Measurements from ENCODE around the gene CCNYL1. TPM values are rescaled to one million over a fixed set of nuclear protein-coding genes. Genes with fewer than 3 reads are reported as not detected.

CCNYL1 gene
- polyA plus RNA-seq, 3 donors, result 4.1 to 10.6 (median 4.6) TPM

DNA sequence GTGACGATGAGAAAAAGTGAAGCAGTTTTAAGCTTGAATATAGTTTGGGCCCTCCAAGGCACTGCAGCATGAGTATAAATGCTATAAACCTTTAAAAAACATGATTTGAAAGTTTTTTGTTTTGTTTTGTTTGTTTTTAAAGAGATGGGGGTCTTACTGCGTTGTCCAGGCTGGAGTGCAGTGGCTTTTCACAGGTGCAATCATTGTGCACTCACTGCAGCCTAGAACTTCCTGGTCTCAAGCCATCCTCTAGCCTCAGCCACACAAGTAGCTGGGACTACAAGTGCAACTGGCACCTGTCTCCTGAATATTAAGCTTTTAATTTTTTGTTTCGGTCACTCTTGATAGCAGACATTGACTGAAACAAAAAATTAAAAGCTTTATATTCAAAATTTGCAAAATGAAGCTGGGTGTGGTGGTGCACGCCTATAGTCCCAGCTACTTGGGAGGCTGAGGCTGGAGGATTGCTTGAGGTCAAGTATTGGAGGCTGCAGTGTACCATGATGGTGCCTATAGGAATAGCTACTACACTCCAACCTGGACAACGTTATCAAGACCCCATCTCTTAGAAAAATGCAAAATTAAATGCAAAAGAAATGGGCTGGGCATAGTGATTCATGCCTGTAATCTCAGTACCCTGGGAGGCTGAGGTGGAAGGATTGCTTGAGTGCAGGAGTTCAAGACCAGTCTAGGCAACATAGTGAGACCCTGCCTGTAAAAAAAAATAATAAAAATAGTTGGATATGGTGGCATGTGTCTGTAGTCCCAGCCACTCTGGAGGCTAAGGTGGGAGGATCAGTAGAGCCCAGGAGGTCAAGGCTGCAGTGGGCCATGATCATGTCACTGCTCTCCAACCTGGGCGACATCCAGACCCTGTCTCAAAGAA, 43.3 kb downstream of the CCNYL1 start:
- Histone ChIP-seq H3K4me2 (replicated peaks; ENCODE audit: extremely low read depth, low read length, poor library complexity, severe bottlenecking) (no peak overlapping the region), H3K4me3 (replicated peaks in 1 of 3; ENCODE audit: low read depth in 2 of 3, low read length in 3 of 3) (no peak overlapping the region), H3K27ac (ENCODE audit: low read depth in 1 of 2, low read length in 2 of 2) (no peak overlapping the region), H4K20me1 (ENCODE audit: insufficient read depth, low read length) (no peaks in the 10 kb centered on the region), H3K36me3 (replicated peaks in 1 of 2; ENCODE audit: control insufficient read depth in 1 of 2, insufficient read depth in 2 of 2, low read length in 2 of 2) (peaks cover 42 to 67% of the 10 kb centered on the region in 2 donors), H2AFZ (ENCODE audit: insufficient read depth, low read depth, low read length, poor library complexity, severe bottlenecking) (no peak overlapping the region), H3K9me3 (replicated peaks in 1 of 2; ENCODE audit: control insufficient read depth in 1 of 2, insufficient read depth in 1 of 2, low read length in 2 of 2) (no peaks in the 10 kb centered on the region), H3K79me2 (ENCODE audit: insufficient read depth, low read length) (no peaks in the 10 kb centered on the region), H3K9ac (ENCODE audit: insufficient read depth, low read length, poor library complexity, severe bottlenecking) (no peak overlapping the region), H3K4me1 (ENCODE audit: control insufficient read depth in 1 of 2, insufficient read depth in 2 of 2, low read length in 2 of 2) (no peaks in the 10 kb centered on the region), H3K27me3 (ENCODE audit: control insufficient read depth in 2 of 2, insufficient read depth in 2 of 2, low read length in 2 of 2) (no peaks in the 10 kb centered on the region)
- H3K27me3 Mint-ChIP-seq (ENCODE audit: low read depth in 3 of 3), result peaks cover 0 to 2% (median 0%) of the 10 kb centered on the region in 3 donors
- intact Hi-C loops (cut with micrococcal nuclease), result no loop called here
- WGBS (ENCODE audit: insufficient coverage), result 100% methylated on average over 1 of the region's 6 CpGs
- no peaks in the 10 kb centered on the region for H3K9me3 Mint-ChIP-seq
- DNase-seq, result no peak
- TF ChIP-seq, protein P1, sequence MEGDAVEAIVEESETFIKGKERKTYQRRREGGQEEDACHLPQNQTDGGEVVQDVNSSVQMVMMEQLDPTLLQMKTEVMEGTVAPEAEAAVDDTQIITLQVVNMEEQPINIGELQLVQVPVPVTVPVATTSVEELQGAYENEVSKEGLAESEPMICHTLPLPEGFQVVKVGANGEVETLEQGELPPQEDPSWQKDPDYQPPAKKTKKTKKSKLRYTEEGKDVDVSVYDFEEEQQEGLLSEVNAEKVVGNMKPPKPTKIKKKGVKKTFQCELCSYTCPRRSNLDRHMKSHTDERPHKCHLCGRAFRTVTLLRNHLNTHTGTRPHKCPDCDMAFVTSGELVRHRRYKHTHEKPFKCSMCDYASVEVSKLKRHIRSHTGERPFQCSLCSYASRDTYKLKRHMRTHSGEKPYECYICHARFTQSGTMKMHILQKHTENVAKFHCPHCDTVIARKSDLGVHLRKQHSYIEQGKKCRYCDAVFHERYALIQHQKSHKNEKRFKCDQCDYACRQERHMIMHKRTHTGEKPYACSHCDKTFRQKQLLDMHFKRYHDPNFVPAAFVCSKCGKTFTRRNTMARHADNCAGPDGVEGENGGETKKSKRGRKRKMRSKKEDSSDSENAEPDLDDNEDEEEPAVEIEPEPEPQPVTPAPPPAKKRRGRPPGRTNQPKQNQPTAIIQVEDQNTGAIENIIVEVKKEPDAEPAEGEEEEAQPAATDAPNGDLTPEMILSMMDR (IDR thresholded peaks at IDR 0.05), result no peak
- peaks cover 33 to 46% of the 10 kb centered on the region in 2 donors for H3K36me3 Mint-ChIP-seq
- H3K4me1 Mint-ChIP-seq, result no peaks in the 10 kb centered on the region
- no peak overlapping the region for H3K27ac Mint-ChIP-seq
- no peak overlapping the region for H3K4me3 Mint-ChIP-seq

- peaks cover 27 to 38% of the 10 kb centered on the region in 2 donors for H3K36me3 Mint-ChIP-seq
- no peaks in the 10 kb centered on the region for H3K27me3 ChIP-seq (ENCODE audit: control insufficient read depth in 2 of 2, insufficient read depth in 2 of 2, low read length in 2 of 2)
- H3K9me3 Mint-ChIP-seq, result no peaks in the 10 kb centered on the region
Measured at GRCh38 chr2:207758025-207758424, 46.6 kb downstream of the CCNYL1 start.

More at GRCh38 chr2:207758025-207758424, 46.6 kb downstream of the CCNYL1 start:
- Mint-ChIP-seq H3K4me1 (no peaks in the 10 kb centered on the region), H3K27me3 (ENCODE audit: low read depth in 3 of 3) (peaks cover 0 to 4% (median 0%) of the 10 kb centered on the region in 3 donors), H3K4me3 (no peak overlapping the region), H3K27ac (no peak overlapping the region)
- TF ChIP-seq, protein P1 (IDR thresholded peaks at IDR 0.05), result no peak
- no peaks in the 10 kb centered on the region for H4K20me1 ChIP-seq (ENCODE audit: insufficient read depth, low read length)
- H3K9ac ChIP-seq (ENCODE audit: insufficient read depth, low read length, poor library complexity, severe bottlenecking), result no peak overlapping the region
- no peaks in the 10 kb centered on the region for H3K79me2 ChIP-seq (ENCODE audit: insufficient read depth, low read length)
- intact Hi-C loops (cut with micrococcal nuclease), result no loop called here
- no peak for DNase-seq
- H3K27ac ChIP-seq (ENCODE audit: low read depth in 1 of 2, low read length in 2 of 2), result no peak overlapping the region
- H3K36me3 ChIP-seq (replicated peaks in 1 of 2; ENCODE audit: control insufficient read depth in 1 of 2, insufficient read depth in 2 of 2, low read length in 2 of 2), result peaks cover 25 to 48% of the 10 kb centered on the region in 2 donors
- H3K4me1 ChIP-seq (ENCODE audit: control insufficient read depth in 1 of 2, insufficient read depth in 2 of 2, low read length in 2 of 2), result no peaks in the 10 kb centered on the region
- H2AFZ ChIP-seq (ENCODE audit: insufficient read depth, low read depth, low read length, poor library complexity, severe bottlenecking), result no peak overlapping the region
- H3K4me2 ChIP-seq (replicated peaks; ENCODE audit: extremely low read depth, low read length, poor library complexity, severe bottlenecking), result no peak overlapping the region
- no peaks in the 10 kb centered on the region for H3K9me3 ChIP-seq (replicated peaks in 1 of 2; ENCODE audit: control insufficient read depth in 1 of 2, insufficient read depth in 1 of 2, low read length in 2 of 2)
- no peak overlapping the region for H3K4me3 ChIP-seq (replicated peaks in 1 of 3; ENCODE audit: low read depth in 2 of 3, low read length in 3 of 3)
